K562 (cell line): ENCODE data around the gene MPPED2.

ENCODE experiments used
- ARID2 ChIP-seq: fragments of 450-650 bp; IDR thresholded peaks from 2 replicates; pipeline ENCODE4 v1.6.1; 2017; ENCODE audit warnings: antibody characterized with exemption, mild to moderate bottlenecking
- DMBX1 ChIP-seq: fragments of 250-450 bp; sonication (Bioruptor Pico); IDR thresholded peaks from 2 replicates; pipeline ENCODE4 v1.8.0; 2022; ENCODE audit warnings: inconsistent platforms, mild to moderate bottlenecking, moderate library complexity, borderline replicate concordance
- POLR2A ChIP-seq: fragments of 450-650 bp; conservative IDR thresholded peaks from 2 replicates; pipeline ENCODE4 v1.6.1; 2016
- ZFP36 ChIP-seq: fragments of 150-350 bp; IDR thresholded peaks from 2 replicates; pipeline ENCODE4 v1.6.1; 2018; ENCODE audit warnings: low read length, low read depth; ENCODE audit not compliant: partially characterized antibody
- TF ChIP-seq, protein P1 (sequence below): fragments of 450-650 bp; formaldehyde crosslinking; IDR thresholded peaks from 2 replicates; pipeline ENCODE4 v1.4.0; 2020; ENCODE audit warnings: mild to moderate bottlenecking, moderate library complexity
- TF ChIP-seq, protein P2 (sequence below): fragments of 450-650 bp; IDR thresholded peaks from 2 replicates; pipeline ENCODE4 v1.6.1; 2016; ENCODE audit warnings: low read depth, mild to moderate bottlenecking, moderate library complexity
- TF ChIP-seq, protein P3 (sequence below): fragments of 450-650 bp; conservative IDR thresholded peaks from 2 replicates; pipeline ENCODE4 v1.6.1; 2016; ENCODE audit warnings: missing genetic modification characterization, low read depth, mild to moderate bottlenecking, control low read depth, missing compliant biosample characterization

DNA sequence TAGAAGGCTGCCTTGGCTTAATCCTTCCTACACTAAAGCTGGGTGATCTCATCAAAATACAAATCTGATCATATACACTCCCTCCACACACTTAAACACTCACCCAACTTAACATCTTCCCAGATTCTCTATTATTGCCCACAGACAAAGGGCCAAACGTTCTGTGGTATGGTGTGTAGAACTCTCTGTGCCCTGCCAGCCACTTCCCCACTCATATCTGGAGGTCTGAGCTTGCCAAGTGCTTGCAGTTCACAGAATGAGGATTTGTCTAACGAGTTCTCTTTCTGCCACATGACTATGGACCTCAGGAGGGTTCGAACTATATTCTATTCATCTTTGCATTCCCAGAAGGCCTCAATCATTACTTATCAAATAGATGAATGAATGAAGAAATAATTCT, 77.6 kb downstream of the MPPED2 start:
- TF ChIP-seq DMBX1 (CRISPR knock-in tag) (no peak), ARID2 (no peak), POLR2A (no peak), ZFP36 (no peak)
- TF ChIP-seq, protein P1, sequence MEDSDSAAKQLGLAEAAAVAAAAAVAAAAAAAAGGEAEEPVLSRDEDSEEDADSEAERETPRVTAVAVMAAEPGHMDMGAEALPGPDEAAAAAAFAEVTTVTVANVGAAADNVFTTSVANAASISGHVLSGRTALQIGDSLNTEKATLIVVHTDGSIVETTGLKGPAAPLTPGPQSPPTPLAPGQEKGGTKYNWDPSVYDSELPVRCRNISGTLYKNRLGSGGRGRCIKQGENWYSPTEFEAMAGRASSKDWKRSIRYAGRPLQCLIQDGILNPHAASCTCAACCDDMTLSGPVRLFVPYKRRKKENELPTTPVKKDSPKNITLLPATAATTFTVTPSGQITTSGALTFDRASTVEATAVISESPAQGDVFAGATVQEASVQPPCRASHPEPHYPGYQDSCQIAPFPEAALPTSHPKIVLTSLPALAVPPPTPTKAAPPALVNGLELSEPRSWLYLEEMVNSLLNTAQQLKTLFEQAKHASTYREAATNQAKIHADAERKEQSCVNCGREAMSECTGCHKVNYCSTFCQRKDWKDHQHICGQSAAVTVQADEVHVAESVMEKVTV (CRISPR knock-in tag), result no peak
- TF ChIP-seq, protein P2, sequence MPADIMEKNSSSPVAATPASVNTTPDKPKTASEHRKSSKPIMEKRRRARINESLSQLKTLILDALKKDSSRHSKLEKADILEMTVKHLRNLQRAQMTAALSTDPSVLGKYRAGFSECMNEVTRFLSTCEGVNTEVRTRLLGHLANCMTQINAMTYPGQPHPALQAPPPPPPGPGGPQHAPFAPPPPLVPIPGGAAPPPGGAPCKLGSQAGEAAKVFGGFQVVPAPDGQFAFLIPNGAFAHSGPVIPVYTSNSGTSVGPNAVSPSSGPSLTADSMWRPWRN, result no peak
- TF ChIP-seq, protein P3, sequence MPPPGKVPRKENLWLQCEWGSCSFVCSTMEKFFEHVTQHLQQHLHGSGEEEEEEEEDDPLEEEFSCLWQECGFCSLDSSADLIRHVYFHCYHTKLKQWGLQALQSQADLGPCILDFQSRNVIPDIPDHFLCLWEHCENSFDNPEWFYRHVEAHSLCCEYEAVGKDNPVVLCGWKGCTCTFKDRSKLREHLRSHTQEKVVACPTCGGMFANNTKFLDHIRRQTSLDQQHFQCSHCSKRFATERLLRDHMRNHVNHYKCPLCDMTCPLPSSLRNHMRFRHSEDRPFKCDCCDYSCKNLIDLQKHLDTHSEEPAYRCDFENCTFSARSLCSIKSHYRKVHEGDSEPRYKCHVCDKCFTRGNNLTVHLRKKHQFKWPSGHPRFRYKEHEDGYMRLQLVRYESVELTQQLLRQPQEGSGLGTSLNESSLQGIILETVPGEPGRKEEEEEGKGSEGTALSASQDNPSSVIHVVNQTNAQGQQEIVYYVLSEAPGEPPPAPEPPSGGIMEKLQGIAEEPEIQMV, result no peak
